ENCODE results near the gene HEXD.

Gene HEXD

DNA sequence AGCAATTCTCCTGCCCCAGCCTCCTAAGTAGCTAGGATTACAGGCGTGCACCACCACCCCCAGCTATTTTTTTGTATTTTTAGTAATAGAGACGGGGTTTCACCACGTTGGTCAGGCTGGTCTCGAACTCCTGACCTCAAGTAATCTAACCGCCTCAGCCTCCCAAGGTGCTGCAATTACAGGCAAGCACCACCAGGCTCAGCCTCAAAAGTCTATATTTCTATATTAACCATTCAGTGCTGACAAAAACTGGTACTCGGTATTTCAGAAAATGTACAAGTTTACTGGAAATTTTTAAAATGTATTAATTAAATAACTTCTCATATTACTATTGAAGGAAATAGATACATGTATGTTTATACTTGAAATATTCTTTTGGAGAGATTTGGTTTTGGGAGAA is 1.4 kb upstream of the HEXD start:
- no peak for DNase-seq

- DNase-seq = no peak
Observed at GRCh38 chr17:82419540-82419939, 1.4 kb downstream of the HEXD start.

DNA sequence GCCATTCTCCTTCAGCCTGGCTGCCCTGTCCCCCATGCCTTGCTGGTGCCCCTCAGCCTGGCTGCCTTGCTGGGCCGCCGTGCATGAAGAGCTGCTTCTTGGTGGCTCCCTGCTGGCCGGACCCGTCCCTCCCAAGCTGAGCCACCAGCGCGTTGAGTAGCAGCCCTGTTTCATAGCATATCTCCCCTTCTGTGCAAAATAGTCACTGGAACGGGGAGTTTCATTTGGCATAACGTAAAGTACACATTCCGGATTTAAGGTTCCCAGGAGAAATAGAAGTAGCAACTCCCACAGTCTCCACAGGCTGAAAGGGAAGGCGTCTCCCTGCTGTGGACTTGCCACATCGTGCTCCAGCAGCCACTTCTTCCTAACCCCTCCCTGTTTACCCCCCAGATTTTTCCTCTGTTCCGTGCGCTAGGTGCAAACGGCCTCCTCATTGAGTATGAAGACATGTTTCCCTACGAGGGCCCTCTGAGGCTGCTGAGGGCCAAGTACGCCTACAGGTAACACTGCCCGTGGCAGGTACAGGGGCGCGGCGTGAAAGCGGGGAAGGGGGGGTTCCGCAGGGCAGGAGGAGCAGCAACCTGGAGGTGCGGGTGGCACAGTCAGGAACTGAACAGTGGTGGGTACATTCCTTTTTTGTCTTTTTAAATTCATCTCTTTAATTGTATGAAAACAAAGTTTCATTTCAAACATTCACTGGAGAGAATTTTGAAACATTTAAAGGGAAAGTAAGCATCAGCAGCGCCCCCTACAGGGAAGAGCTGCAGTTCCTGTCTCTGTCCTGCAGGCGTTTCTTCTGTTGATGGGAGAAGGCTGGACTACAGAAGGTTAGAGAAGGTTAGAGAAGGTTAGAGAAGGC is 6.1 kb downstream of the HEXD start:
- DNase-seq = peak; percentile 23

DNA sequence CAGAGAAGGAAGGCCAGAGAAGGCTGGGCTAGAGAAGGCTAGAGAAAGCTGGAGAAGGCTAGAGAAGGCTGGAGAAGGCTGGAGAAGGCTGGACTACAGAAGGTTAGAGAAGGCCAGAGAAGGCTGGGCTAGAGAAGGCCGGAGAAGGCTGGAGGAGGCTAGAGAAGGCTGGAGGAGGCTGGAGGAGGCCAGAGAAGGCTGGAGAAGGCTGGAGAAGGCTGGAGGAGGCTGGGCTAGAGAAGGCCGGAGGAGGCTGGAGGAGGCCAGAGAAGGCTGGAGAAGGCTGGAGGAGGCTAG is 6.7 kb downstream of the HEXD start:
- no peak for DNase-seq

DNA sequence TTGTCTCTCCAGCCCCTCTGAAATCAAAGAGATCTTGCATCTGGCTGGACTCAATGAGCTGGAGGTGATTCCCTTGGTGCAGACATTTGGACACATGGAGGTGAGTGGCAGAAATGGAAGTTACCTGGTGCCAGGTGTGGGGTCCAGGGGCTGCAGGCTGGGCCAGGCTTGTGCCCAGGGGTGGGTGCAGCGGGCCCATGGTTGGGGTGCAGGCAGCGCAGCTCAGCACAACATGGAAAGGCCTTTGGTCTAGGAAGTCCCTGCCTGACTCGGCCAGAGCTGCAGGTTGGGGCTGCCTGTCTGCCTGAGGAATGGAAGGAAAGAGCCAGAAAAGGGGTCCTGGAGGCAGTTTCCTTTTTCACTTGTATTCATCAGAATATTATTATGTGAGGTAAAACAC is 10.4 kb downstream of the HEXD start:
- DNase-seq = no peak

- no peak for DNase-seq
Observed at GRCh38 chr17:82429824-82430223, 11.7 kb downstream of the HEXD start.

GRCh38 chr17:82432017-82432416 is 13.9 kb downstream of the HEXD start:
- DNase-seq = no peak

GRCh38 chr17:82433560-82434215 is 15.5 kb downstream of the HEXD start:
- no peak for DNase-seq

DNA sequence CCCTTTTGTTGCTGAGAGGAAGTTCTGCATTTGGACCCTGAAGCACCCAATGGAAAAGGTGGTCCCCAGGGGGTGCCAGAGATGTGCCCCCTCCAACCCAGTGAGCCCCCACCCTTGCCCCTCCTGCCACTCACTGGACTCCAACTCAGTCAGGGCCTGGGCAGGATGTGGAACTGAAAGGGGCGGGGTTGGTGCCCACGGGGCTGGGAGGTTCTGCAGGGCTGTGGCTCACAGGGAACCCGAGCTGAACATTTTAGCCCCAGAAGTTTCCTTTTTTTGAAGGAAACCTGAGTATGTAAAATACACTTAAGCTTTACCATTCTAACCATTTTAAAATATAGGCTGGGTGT is 16.0 kb downstream of the HEXD start:
- DNase-seq = no peak

- DNase-seq = no peak
Observed at GRCh38 chr17:82435103-82435502, 17.0 kb downstream of the HEXD start.

- DNase-seq = no peak
Observed at GRCh38 chr17:82435601-82436583, 17.7 kb downstream of the HEXD start.

- no peak for DNase-seq
Observed at GRCh38 chr17:82436601-82437324, 18.6 kb downstream of the HEXD start.

GRCh38 chr17:82437325-82437668 is 19.1 kb downstream of the HEXD start:
- DNase-seq = no peak

DNA sequence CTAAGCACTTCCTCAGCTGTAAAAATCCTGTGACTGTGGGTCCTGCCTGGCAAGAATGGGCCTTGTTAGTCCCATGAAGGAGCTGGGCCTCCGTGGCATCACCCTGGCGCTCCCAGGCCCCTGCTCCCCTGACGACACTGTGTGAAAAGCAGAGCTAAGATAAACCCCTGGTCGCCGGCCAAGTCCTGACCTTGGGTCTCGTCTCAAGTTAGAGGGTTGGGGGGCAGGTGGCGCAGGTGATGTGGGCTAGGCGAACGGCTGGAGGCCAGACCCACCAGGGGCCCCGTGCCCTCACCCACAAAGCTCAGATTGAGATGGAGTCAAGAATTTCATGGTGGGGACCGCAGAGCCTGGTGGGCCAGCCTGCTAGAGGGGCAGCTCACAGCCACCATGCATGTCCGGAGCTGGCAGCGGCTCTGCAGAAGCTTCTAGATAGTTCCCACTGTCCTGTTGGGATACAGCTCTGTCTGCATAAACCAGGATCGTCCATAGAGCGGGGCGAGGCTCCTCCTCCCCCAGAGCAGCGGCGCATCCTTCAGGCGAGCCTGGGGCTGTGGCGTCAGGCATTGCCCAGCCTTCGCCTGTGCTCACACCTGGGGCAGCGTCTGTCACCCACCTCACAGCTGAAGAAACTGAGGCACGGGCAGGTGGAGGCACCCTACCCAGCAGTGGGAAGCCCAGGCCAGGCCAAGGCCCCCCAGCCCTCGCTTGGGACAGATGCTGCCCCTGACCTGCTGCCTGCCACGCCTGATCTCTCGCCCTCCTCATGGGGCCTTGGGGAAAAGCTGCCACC is 20.4 kb downstream of the HEXD start:
- DNase-seq = no peak

DNA sequence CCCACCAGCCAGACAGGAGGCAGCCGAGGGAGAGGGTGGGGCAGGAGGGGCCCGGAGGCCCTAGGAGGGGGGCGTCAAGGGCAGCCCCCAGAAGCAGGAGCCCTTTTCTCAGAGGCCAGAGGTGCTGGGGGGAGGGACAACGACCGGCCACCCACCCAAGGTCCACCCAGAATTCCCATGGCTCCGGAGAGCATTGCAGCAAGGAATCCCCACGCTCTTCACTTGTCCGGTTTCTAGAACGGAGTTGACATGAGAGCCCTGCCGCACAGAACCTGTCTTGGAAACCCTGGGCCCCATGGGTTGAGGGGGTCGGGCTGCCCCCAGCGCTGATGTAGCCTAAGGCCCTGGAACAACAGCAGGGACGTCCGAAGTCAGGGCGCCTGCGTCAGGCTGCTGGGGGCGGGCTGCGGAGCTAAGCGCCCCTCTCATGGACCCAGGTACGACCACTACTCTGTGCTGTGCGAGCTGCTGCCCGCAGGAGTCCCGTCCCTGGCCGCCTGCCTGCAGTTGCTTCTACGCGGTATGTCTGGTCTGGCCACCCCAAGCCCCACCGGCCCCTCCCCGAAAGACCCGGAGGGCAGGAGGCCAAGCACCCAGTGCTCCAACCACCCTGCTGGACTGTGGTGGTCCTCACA is 21.2 kb downstream of the HEXD start:
- no peak for DNase-seq

DNA sequence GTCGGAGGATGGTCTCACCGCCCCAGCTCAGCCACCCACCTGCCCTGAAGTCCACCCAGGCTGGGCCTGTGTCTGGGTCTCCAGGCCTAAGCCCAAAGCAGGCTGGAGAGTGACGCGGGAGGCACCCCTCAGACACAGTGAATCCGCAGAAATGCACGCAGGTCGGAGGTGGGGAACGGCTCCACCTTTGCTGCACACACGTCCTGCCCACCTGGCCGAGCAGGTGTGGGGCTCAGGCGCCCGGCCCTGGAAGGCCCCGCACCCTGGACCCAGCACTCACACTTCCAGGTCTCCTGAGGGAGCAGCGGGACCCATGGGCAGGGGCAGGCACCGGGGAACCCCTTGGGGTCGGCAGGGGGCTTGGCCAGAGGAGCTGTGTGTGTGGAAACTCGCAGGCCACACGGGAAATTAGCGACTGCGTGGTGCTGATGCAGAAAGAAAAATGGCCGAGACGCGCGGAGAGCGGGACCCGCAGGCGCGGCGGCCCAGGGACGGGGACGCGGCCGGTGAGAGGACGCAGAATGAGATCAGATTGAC is 21.8 kb downstream of the HEXD start:
- DNase-seq = no peak

GRCh38 chr17:82440469-82440981 is 22.4 kb downstream of the HEXD start:
- DNase-seq = no peak

DNA sequence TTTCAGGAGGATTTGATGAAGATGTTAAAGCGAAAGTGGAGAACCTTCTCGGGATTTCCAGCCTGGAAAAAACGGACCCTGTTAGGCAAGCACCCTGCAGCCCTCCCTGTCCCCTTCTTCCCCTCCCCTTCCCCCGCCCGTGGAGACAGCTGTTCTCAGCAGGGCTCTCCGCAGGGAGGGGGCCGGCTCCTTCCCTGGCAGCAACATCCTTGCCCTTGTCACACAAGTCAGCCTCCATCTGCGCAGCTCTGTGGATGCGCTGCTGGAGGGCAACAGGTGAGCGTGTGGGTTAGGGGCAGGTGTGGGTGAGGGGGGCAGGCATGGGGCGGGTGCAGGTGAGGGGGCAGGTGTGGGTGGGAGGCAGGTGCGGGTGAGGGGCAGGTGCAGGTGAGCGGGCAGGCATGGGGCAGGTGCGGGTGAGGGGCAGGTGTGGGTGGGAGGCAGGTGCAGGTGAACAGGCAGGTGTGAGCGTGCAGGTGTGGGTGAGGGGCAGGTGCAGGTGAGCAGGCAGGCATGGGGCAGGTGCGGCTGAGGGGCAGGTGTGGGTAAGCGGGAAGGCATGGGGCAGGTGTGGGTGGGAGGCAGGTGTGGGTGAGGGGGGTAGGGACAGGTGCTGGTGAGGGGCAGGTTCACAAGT is 23.0 kb downstream of the HEXD start:
- DNase-seq = peak; percentile 77

GRCh38 chr17:82441691-82442487 is 23.7 kb downstream of the HEXD start:
- DNase-seq = no peak

Data from NCI-H774 (cell line).